GM19468 (cell line): ENCODE measurements around the gene GALNT17.

Source experiments
- ATAC-seq: cut with Tn5 transposase; IDR thresholded peaks from one replicate; pipeline ENCODE4 v1.9.1; 2021; ENCODE audit warnings: mild to moderate bottlenecking, moderate library complexity, moderate number of reproducible peaks; ENCODE audit not compliant: unreplicated experiment; ENCODE audit errors: extremely low read depth

The GALNT17 gene

DNA sequence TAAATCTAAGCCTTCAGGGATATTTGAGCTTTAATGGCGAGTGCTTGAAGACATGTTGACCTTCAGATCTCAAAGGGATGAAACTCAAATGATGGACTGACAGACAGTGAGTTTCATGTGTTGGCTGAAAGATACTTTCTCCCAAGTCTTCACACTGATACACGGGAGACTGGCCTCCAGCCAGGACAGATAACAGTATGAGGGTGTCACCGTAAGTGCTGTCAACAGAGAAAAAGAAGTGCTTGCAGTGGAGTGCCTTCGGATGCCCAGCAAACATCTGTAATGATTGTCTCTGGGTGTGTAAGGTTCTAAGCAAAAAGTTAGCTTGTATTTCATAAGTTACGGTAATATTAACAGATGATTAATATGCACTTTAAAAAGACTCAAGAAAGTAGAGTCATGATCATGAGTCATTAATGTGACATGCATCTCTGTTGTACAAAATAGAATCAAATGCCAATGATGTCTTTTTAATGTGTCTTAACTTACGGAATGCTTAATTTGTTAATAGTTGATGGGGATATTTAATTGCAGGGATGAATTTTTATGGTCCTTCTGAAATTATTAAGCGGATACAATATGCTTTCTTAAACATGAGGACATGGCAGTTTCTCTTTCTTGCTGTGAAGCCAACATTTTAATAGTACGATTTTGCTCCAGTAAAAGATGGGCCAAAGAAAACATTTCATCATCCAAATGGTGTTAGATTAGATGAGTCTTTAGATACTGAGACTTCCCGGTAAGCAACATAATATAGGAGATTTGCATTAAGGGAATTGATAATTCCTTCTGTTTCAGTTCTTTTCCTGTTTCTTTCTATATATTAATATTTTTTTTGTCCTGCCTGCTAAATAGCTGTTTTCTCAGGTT is 292.5 kb downstream of the GALNT17 start:
- no peak for ATAC-seq

DNA sequence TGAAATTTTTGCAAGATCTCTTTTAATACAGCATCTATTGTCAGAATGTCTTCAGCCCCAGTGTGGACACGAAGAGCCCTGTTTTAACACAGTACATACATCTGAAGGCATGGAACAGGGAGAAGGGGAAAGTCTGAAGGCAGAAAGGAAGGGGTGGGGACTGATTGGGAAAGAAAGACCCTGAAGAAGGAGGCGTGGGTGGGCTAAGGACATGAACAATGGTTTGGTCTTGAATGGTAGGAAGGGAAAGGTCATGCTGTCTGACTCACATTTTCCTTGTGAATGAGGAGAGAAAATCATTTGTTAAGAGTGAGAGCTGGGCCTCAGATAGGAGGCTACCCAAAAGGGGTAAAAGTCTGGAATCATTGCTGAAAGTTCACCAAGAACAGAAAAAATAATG is 297.1 kb downstream of the GALNT17 start:
- no peak for ATAC-seq

DNA sequence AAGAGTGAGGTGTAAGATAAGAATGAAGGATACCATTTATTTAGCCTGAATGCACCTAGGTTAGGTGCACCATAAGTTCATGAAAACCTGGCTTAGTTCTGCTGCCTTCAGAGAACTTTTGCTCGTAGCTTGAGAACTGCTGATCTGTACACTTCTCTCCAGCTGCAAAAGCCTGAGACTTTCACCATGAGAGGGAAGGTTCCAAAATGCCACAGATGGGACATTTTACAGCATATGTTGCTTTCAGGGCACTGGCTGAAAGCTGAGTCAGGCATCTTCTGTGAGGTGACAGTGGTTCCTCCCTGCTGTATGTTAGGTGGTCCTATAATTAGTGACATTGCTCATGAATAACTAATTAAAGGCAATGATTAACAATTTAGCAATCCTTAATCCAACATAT is 298.3 kb downstream of the GALNT17 start:
- no peak for ATAC-seq

DNA sequence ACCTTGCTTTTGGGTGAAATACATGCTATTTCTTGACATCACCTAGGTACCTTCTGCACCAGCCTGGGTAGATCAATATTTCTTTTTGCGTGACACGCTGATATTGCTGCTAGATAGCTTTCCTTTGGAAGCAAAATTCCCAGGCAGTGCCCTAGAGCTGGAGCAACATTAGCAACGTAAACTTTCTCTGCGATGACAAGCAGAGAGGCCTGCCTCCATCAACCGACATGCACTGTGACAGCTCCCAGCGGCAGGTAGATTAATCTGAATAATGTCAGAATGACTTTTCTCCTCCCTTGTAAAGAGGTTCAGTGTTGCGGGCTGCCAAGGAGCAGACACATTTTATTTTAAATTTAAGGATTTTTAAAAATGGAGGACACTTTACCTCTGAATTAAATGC is 307.4 kb downstream of the GALNT17 start:
- no peak for ATAC-seq

DNA sequence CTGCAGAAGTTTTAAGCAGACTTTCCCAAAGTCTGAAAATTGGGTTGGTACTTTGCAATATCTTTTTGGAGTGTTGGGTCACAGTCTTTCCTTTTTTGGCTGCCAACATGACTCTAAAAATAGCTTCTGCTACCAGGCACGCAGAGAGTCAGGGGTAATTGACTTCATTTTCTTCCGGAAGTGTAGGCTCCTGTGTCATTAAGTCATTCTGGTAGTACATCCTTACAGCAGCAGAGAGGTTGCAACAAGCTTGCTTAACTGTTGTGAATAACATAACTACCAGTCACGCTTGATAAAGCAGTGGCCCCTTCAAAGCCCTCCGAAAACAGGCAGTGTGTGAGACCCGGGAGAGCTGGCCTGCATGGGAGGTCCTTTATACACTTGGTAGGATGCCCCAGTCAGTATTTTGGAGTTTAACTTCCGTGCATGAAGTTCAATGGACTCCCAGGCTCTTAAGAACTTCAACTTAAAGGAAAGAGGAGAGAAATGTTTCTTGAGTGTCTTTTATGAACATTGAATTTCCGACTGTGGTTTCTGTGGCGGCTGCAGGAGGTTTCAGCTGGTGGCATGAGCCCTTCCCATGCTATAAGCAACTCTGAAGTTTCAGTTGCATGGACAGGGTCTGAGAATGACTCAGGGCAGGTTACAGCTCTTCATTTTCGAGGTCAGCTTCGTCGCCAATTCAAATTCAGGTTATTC is 310.7 kb downstream of the GALNT17 start:
- ATAC-seq: no peak

DNA sequence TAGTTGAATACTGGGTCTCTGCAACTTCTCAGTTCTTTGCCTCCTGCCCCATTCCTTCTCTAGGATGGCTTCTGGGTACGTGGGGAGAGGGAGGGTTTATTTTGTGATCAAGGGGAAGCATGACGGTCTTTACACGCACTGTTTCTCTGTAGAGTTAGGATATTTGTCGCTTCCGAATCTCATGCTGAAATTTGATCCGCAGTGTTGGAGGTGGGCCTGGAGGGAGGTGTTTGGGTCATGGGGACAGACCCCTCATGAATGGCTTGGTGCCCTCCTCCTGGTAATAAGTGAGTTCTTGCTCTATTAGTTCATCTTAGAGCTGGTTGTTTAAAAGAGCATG is 311.2 kb downstream of the GALNT17 start:
- no peak for ATAC-seq

DNA sequence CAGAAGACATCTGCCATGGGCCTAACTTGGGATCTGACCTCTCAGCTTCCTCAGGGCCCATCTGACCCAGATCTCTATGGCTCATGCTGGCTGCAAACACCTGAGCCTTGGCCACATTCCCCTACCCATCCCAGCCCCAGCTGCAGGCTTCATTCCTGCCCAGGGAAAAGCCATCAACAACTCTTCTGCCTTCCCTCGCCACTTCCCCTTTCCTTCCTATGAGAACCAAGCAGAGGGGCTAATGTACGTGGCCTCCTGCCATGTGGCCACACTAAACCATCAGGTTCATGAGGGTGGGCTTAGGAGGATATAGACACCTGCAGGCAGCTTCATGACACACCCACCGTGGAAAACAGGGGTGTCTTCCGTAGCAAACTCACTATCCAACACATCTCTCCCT is 312.2 kb downstream of the GALNT17 start:
- ATAC-seq: no peak

DNA sequence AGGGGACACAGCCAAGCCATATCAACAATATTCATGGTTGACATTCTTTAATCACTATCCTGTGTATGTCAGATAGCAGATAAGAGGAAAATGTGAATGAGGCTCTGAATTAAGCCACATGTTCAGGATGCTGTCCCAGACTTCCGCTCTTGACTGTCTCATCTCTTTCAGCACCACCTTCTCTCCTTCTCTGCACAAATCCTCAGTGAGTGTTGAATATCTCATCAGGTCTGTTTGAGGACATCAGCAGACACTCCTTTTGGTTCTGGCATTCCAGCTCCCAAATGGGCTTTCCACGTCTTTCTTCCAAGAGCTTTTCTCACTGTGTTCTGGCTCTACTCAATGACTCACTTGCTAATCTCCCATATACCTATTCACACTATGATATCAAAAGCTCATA is 321.7 kb downstream of the GALNT17 start:
- ATAC-seq: no peak

DNA sequence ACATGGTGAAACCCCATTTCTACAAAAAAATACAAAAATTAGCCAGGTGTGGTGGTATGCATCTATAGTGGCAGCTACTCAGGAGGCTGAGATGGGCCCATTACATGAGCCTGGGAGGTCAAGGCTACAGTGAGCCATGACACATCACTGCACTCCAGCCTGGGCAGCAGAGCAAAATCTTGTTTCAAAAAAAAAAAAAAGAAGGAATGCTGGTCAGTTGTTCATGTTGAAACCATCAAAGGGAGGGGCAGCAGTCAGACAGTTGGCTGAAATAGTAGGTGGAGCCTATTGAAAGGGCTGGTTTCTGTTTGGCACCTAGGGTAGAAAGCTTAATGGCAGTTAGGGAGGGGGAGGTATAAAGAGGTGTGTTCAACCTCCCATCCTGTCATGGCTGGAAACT is 323.0 kb downstream of the GALNT17 start:
- no peak for ATAC-seq

DNA sequence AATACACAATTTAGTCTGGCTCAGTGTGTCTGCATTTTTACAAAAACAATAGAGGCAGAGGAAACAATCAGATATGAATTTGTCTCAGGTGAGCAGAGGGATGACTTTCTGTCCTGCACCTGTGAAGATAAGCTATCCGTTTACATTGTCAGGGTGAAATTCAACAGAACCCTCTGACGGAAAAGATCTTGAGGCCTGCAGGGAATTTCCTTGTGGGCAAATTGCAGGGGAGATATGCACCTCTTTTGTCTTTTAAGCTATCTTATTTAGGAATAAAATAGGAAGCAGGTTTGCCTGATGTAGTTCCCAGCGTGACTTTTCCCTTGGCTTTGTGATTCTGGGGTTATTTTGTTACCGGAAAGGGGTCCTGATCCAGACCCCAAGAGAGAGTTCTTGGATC is 325.1 kb downstream of the GALNT17 start:
- no peak for ATAC-seq

DNA sequence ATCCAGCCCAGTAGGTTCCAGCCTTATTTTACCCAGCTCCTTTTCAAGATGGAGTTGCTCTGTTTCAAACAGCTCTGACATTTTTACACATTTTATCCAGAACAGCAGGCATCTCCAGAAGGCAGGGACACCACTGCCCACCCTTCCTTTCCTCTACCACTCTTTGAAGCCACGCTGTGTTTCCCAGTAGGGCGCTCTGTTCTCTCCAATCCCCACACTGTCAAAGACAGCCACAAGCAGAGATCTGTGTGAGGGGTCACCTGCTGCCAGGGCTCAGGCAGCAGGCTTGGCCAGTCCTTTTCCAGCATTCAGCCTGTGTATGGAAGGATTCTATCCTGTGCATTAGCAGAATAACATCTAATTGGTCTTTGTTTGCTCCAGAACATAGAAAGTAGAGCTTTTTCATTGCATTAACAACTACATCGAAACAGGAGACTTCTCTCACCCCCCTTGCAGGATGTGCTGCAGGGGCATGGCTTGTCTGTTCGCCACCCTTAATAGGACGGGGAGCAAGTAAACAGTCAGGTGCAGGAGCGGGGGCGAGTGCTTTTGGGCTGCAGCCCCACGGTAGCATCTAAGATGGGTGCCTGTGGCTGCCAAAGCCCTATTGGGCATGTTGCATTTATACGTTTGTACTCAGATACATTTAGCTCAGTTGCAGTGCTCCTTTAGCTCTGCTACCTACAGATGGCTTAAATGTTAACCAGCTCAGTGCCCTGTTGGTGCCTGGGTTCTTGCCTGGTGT is 326.1 kb downstream of the GALNT17 start:
- no peak for ATAC-seq

DNA sequence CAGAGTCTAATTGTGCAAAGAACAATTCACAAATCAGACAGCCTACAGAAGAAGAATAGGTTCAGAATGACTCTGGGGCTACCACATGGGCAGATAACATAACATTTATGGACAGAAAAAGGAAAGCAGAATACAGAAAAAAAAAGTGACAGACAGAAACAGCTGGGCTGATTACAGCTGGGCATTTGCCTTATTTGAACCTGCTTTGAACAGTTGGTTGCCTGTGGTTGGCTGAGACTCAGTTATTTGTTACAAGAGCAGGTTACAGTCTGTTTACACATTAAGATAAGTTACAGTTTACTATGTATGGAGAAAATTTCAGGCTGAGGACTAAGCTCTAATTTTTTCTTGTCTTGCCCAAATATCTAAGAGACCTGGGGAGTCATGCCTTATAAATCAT is 327.2 kb downstream of the GALNT17 start:
- no peak for ATAC-seq

DNA sequence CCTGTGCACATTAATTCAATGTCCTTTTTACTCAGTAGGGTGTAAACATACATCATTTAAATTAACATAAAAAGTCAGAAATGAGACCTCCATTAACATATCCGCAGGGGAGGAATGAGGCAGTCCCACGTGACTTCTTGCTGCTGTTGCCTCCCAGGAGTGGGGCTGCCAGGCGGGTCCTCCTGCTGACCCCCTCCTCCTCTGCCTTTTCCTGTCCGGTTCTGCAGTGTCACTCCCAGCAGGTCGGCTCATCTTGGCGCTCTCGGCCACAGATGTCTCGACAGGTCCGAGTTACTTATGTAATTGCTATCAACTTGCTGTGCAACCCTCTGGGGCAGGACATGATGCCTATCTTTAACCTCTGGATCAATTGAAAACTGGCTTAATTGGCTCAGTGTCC is 329.6 kb downstream of the GALNT17 start:
- no peak for ATAC-seq

DNA sequence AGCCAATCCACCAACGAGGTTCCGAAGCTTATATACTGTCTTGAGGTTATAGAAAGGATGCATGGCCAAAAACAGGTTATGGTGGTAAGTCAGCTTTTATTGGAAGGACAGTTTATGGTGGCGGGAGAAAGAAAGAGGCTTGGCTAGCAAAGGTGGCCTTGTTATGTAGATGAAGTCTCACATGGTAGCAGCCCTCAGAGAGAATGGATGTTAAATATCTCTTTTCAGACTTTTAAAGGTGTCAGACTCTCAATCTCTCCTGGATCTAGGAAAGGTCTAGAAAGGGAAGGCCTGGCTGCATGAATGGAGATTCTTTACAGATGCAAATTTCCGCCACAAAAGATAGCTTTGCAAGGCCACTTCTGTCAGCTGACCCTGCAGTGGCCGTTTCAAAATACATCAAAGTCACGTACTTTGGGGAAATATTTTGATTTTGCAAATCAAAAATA is 333.8 kb downstream of the GALNT17 start:
- ATAC-seq: no peak

DNA sequence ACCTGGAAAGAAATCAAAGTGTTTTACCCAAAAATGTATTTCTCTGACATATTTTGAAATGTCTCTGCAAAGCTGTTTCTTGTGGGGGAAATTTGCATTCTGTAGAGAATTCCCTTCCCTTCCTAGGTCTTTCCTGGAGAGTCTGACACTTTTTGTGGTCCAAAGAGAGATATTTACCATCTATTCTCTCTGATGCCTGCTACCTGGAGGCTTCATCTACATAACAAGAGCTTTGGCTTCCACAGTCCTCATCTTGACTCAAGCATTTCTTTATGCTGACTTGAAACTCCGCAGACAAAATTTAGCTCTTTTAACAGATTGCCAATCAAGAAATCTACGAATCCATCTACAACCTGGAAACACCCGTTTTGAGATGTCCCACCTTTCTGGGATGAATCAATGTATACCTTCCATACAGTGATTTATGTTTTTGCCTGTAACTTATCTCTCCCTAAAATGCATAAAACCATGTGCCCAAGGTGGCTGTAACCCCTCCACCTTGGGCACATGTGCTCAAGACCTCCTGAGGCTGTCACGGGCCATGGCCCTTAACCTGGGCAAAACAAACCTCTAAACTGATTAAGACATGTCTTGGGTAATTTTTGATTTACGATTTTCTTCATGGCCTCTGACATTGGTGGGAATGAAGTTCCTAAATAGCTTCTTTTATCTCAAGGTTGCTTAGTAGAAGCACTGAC is 334.7 kb downstream of the GALNT17 start:
- ATAC-seq: no peak

DNA sequence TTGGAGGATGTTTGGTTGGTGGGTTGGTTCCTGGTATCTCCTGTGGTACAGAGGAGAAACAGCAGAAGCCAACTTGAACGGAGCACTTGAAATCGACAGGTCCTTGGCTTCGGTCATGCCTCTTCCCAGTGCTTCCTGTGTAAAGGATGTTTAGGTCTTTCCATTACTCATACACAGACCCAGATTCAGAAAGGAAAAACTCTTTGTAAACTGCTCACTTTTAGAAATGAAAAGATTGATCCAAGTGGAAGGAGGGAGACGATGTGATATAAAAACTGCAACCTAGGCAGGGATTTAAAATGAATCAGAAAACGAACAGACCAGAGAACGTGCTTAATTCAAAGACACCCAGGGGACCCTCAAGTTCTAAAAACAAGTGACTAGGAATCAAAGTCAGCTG is 338.4 kb downstream of the GALNT17 start:
- no peak for ATAC-seq

DNA sequence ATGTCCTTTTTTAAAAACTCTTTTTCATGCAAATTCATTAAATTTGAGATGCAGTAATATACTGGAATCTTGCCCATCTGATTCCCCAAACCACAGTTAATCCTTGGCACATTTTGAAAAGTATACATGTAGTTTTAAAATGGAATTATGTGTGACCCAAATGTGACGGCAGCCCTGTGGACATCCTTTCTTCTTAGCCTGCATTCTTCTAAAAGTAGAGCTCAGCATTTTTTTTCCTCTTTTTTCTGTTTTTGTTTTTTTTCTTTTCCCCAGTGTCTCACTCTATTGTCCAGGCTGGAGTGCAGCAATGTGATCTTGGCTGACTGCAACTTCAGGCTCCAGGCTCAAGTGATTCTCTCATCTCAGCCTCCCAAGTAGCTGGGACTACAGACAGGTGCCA is 338.9 kb downstream of the GALNT17 start:
- no peak for ATAC-seq

DNA sequence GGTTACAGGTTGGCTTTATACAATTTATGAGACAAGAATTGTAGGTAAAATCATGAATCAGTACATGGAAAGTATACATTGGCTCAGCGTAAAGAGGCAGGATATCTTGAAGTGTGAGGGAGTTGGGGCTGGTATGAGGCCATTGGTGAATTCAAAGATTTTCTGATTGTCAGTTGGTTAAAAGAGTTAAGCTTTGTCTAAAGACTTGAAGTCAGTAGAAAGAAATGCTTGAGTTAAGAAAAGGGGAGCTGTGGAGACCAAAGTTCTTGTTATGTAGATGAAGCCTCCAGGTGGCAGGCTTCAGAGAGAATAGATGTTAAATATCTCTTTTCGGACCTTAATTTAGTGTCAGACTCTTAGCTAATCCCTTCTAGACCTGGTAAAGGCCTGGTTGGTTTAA is 341.0 kb downstream of the GALNT17 start:
- ATAC-seq: no peak

DNA sequence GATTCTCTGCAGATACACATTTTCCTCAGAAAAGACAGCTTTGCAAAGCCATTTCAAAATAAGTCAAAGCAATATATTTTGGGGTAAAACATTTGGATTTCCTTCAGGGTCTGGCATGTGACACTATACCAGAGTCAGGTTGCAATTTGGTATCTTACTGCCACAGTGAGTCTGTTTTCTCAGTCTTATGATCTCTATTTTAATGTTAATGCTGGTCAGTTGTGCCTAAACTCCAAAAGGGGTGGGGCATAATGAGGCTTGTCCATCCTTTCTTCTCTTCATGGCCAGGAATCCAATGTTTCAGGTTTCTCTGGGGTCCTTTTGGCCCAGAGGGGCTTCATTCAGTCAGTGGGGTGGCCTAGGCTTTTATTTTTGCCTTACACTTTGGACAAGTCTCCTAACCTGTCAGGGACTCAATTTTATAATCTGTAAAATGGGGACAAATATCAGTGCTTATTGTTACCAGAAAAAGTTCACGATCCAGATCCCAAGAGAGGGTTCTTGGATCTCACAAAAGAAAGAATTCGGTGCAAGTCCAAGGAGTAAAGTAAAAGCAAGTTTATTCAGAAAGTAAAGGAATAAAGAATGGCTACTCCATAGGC is 341.5 kb downstream of the GALNT17 start:
- ATAC-seq: no peak

DNA sequence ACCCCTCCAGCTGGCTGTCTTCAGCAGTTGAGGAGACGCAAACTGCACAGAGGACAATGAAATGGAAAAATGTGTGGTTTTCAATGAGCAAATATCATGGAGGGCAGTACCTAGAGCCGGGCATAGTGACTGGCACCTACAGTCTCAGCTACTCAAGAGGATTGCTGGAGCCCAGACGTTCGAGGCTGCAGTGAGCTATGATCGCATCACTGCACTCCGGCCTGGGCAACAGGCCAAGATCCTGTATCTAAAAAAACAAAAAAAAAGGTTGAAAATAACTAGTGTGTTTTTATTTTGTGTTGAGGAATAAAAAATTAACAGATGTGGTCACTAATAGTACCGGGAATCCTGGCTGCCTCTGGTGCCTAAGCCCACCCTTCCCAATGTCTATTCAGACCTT is 345.5 kb downstream of the GALNT17 start:
- ATAC-seq: no peak
